ENCODE data around the gene DUOX2.

The DUOX2 gene

GRCh38 chr15:45133561-45133920 is 19.6 kb upstream of the DUOX2 start:
- TF ChIP-seq TAF1 (IDR thresholded peaks at IDR 0.05; ENCODE audit: low read depth) (no peak), EP300 (IDR thresholded peaks at IDR 0.05; ENCODE audit: borderline replicate concordance) (no peak), RAD21 (IDR thresholded peaks at IDR 0.05; ENCODE audit: low read depth) (no peak), REST (IDR thresholded peaks at IDR 0.05; ENCODE audit: low read depth) (no peak), NFIC (IDR thresholded peaks at IDR 0.05) (peak; percentile 50), YY1 (IDR thresholded peaks at IDR 0.05; ENCODE audit: low read depth) (no peak), EGR1 (IDR thresholded peaks at IDR 0.05) (no peak)

GRCh38 chr15:45132844-45133560 is 19.0 kb upstream of the DUOX2 start:
- TF ChIP-seq EGR1 (IDR thresholded peaks at IDR 0.05) (no peak), TAF1 (IDR thresholded peaks at IDR 0.05; ENCODE audit: low read depth) (no peak), CREB1 (IDR thresholded peaks at IDR 0.05; ENCODE audit: low read depth) (no peak), RAD21 (IDR thresholded peaks at IDR 0.05; ENCODE audit: low read depth) (no peak)

GRCh38 chr15:45131510-45131909 is 17.5 kb upstream of the DUOX2 start:
- no peak for TF ChIP-seq FOXM1 (IDR thresholded peaks at IDR 0.05; ENCODE audit: borderline replicate concordance, low read depth)
- no peak for TF ChIP-seq EGR1 (IDR thresholded peaks at IDR 0.05)
- no peak for TF ChIP-seq CEBPB (IDR thresholded peaks at IDR 0.05)
- no peak for TF ChIP-seq TAF1 (IDR thresholded peaks at IDR 0.05; ENCODE audit: low read depth)
- no peak for TF ChIP-seq REST (IDR thresholded peaks at IDR 0.05; ENCODE audit: low read depth)
- TF ChIP-seq YY1 (IDR thresholded peaks at IDR 0.05; ENCODE audit: low read depth): no peak
- no peak for TF ChIP-seq RAD21 (IDR thresholded peaks at IDR 0.05; ENCODE audit: low read depth)
- TF ChIP-seq USF1 (IDR thresholded peaks at IDR 0.05): no peak
- no peak for TF ChIP-seq TEAD4 (IDR thresholded peaks at IDR 0.05)
- TF ChIP-seq MAX (IDR thresholded peaks at IDR 0.05): no peak
- TF ChIP-seq ZBTB7A (IDR thresholded peaks at IDR 0.05; ENCODE audit: low read depth): no peak
- no peak for TF ChIP-seq NFIC (IDR thresholded peaks at IDR 0.05)
- TF ChIP-seq TCF12 (IDR thresholded peaks at IDR 0.05; ENCODE audit: low read depth): no peak
- TF ChIP-seq CREB1 (IDR thresholded peaks at IDR 0.05; ENCODE audit: low read depth): no peak
- no peak for TF ChIP-seq EP300 (IDR thresholded peaks at IDR 0.05; ENCODE audit: borderline replicate concordance)

GRCh38 chr15:45130291-45131000 is 16.5 kb upstream of the DUOX2 start:
- no peak for TF ChIP-seq YY1 (IDR thresholded peaks at IDR 0.05; ENCODE audit: low read depth)
- no peak for TF ChIP-seq RAD21 (IDR thresholded peaks at IDR 0.05; ENCODE audit: low read depth)
- TF ChIP-seq TEAD4 (IDR thresholded peaks at IDR 0.05): no peak
- no peak for TF ChIP-seq CREB1 (IDR thresholded peaks at IDR 0.05; ENCODE audit: low read depth)
- no peak for TF ChIP-seq CEBPB (IDR thresholded peaks at IDR 0.05)
- no peak for TF ChIP-seq REST (IDR thresholded peaks at IDR 0.05; ENCODE audit: low read depth)
- no peak for TF ChIP-seq FOXM1 (IDR thresholded peaks at IDR 0.05; ENCODE audit: borderline replicate concordance, low read depth)
- TF ChIP-seq MAX (IDR thresholded peaks at IDR 0.05): no peak
- TF ChIP-seq USF1 (IDR thresholded peaks at IDR 0.05): no peak
- no peak for TF ChIP-seq NFIC (IDR thresholded peaks at IDR 0.05)
- TF ChIP-seq EGR1 (IDR thresholded peaks at IDR 0.05): no peak
- TF ChIP-seq EP300 (IDR thresholded peaks at IDR 0.05; ENCODE audit: borderline replicate concordance): no peak
- no peak for TF ChIP-seq TAF1 (IDR thresholded peaks at IDR 0.05; ENCODE audit: low read depth)
- no peak for TF ChIP-seq ZBTB7A (IDR thresholded peaks at IDR 0.05; ENCODE audit: low read depth)
- TF ChIP-seq TCF12 (IDR thresholded peaks at IDR 0.05; ENCODE audit: low read depth): no peak
